Prostate gland (tissue), 2 donors: ENCODE data around the gene FAM135A. TPM values are rescaled to one million over a fixed set of nuclear protein-coding genes. Genes with fewer than 3 reads are reported as not detected.

ENCODE experiments used
- small RNA-seq, 2 donors: library from RNA; depleted of rRNA; stranded (forward); fragments of <200 nt; gene quantifications; one replicate each; pipeline ENCODE3, GENCODE V24; 2016
- total RNA-seq, 2 donors: library from RNA; depleted of rRNA; stranded (reverse); fragments of >200 nt; gene quantifications; one replicate each; pipeline ENCODE4 v1.1.0, GENCODE V29; 2016

The FAM135A gene
- total RNA-seq, 2 donors from 2014 or later = 66.3 to 117 TPM

Small RNAs within 50 kb of the gene (small RNA-seq; reads per million reads assigned to genes)
- gene RNU7-48P = 0 reads per million in 2 donors

Other genes starting within 250 kb of the FAM135A start
- gene COL9A1, start 110.4 kb upstream of the FAM135A start, total RNA-seq = 1 to 10 TPM in 1 of 2 donors, under 1 TPM in 1; 0.09 to 9.4 TPM
- 1 to 10 TPM; 8.5 to 8.8 TPM for gene SDHAF4, start 153.4 kb downstream of the FAM135A start, total RNA-seq